LNCAP (cell line): Measurements from ENCODE around the gene S100A11.

Experiments
- TF ChIP-seq, protein P1 (sequence below): fragments of 450-650 bp; IDR thresholded peaks from 2 replicates; pipeline ENCODE4 v1.5.1; 2017; ENCODE audit warnings: mild to moderate bottlenecking

The S100A11 gene

DNA sequence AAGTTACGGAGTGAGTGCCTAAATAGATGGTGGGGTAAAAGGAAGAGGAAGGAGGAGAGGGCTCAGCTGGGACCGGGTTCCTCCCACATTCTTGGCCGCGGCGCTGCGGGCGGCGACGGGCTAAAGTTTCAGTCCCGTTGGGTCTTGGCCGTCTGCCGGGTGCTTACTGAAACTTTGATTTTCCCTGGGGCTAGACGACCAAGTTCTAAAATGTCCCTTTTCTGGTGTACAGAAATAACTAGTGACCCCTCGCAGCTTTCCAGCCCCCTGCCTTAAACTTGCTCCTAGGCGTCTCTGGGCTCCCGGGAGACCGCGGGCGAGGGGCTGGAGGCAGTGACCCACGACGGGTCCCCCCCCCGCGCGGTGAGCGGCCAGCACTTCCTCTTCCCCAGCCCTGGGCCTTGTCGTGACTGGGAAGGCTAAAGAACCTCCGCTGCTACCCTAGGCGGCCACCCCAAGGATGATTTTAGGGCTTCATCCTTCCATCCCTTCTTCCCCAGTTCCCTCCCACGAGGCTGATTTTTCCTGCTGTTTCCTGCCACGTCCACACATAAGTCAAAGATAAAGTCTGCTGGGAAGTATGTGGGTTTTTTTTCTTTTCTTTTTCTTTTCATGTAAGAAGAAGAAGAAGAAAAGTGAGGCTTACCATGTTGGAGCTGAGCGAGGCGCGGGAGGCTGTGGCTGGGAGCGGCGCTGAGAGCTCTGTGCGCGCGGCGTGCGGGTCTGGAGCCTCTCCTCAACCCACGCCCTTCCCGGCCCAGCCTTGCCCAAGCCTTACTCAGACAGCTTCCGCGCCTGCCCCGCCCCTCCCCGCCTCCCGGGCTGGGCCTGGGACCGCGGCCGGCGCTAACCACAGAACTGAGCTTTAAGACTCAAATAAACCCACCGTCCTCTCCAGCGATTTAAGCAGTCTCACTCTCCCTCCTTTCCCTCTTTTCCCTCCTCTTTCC is at the start of gene S100A11:
Gene S100A11 (minus strand): TSS at position 738 of the 950 bp plus-strand sequence. CDS start 89 bp downstream, at position 649.
- TF ChIP-seq, protein P1, sequence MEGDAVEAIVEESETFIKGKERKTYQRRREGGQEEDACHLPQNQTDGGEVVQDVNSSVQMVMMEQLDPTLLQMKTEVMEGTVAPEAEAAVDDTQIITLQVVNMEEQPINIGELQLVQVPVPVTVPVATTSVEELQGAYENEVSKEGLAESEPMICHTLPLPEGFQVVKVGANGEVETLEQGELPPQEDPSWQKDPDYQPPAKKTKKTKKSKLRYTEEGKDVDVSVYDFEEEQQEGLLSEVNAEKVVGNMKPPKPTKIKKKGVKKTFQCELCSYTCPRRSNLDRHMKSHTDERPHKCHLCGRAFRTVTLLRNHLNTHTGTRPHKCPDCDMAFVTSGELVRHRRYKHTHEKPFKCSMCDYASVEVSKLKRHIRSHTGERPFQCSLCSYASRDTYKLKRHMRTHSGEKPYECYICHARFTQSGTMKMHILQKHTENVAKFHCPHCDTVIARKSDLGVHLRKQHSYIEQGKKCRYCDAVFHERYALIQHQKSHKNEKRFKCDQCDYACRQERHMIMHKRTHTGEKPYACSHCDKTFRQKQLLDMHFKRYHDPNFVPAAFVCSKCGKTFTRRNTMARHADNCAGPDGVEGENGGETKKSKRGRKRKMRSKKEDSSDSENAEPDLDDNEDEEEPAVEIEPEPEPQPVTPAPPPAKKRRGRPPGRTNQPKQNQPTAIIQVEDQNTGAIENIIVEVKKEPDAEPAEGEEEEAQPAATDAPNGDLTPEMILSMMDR = no peak

DNA sequence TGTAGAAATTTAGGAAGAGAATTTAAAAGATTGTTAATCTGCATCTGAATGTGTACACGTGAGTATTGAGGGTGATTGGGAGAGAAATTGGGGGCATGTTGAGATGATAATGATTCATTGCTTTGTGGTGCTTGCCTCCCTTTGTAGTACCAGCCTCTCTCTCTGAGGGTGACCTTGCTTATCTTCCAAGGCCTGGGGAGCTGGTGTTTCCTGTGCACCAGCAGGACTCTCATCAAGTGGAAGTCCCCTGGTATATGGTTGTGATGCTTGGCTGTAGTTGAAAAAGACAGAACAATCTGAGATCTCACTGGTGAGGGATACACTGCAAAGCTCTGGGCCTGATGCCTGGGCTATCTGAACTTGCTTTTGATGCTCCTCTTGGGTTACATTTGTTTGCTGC is 48.0 kb upstream of the S100A11 start:
- TF ChIP-seq, protein P1 = no peak

DNA sequence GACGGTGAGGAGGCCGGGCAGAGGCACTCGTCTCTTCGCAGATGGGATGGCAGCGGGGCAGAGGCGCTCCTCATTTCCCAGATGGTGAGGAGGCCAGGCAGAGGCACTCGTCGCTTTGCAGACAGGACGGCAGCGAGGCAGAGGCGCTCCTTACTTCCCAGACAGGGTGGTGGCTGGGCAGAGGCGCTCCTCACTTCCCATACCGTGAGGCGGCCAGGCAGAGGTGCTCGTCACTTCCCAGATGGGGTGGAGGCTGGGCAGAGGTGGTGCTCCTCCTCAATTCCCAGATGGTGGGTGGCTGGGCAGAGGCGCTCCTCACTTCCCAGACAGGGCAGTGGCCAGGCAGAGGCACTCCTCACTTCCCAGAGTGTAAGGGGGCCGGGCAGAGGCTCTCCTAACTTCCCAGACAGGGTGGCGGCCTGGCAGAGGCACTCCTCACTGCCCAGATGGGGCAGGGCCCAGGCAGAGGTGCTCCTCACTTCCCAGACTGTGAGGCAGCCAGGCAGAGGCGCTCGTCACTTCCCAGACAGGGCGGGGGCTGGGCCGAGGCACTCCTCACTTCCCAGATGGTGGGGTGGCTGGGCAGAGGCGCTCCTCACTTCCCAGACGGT is 42.1 kb upstream of the S100A11 start:
- TF ChIP-seq, protein P1 = no peak

DNA sequence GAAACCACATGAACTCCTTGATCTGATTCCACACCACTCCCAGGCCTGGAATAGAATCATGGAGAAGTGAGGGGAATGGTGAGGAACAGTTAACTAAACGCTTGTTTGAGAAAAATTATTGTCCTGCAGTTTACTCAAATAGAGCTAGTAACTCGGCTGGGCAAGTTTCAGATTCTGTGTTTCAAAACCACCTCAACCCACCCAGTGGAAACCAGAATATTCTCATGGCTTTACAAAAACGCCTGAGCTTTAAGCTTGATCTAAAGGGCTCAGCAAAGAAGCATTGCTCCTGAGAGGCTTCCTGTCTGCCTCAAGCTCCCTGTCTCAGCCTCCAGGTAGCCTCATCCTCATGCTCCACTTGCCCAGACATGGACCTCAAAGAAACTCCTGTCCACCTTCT is 35.5 kb upstream of the S100A11 start:
- TF ChIP-seq, protein P1 = no peak

DNA sequence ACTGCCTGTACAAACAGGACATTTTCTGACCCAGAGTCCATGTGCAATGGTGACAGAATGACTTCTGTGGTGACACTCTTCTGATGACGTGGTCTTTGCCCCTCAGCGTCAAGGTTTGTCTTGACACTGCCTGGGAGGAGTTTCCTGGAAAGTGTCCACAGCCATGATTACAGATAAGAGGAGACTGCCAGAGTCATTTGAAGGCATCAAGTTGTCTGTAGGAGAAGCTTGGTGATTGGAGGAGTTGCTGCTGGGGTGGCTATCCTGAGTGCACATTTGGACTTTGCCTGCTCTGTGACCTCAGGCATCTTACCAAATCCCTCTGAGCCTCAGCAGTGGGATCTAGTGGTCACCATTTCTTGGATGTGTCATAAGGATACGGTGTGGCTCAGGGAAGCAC is 34.3 kb upstream of the S100A11 start:
- TF ChIP-seq, protein P1 = no peak

DNA sequence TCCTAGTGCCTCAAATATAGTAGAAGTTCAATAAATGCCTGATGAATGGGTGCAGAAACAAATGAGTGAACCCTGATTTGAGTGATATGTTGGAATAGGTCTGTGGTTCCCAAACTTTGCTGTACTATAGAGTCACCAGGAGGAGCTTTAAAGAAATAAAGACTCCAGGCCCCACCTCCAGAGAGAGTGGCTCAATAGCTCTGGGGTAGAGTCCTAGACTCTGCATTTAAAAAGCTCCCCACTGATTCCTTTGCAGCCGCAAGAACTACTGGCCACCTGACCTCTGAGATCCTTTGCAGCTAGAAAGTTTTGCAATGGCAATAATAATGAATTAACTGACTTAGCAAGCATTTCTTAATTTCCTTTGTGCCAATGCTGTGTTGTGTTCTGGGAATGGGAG is 31.1 kb upstream of the S100A11 start:
- TF ChIP-seq, protein P1 = no peak

DNA sequence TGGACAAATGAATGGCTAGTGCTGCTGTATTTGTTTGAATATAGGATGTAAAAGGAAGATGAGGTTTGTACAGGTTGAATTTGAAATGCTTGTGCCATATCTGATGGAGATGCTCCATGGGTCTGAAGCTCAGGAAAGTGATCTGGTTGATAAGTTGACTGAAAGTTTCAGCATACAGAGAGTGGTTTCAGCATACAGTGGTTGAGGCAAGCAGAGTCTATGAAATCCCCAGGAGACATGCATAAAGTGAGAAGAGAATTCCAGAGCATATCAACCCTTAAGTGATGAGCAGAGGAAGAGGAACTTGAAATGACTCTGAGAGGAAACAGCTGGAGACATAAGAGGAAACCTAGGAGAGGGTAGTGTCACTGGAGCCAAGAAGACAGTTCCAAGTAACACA is 30.3 kb upstream of the S100A11 start:
- TF ChIP-seq, protein P1 = no peak
